ENCODE data around the gene AOC3. TPM values are rescaled to one million over a fixed set of nuclear protein-coding genes. Genes with fewer than 3 reads are reported as not detected.

AOC3 gene
- total and polyA plus RNA-seq, 2 of the 13 experiments (the other 11 are each of a cell fraction or from before 2014, with no cell fraction given) = 8.7 to 51.7 TPM

- TF ChIP-seq NRL (CRISPR knock-in tag; IDR thresholded peaks at IDR 0.05; ENCODE audit: borderline replicate concordance) (0 out of 2 replicates have a peak, but pooled peaks have one; percentile 42), TRAFD1 (CRISPR knock-in tag; IDR thresholded peaks at IDR 0.05; ENCODE audit: borderline replicate concordance) (peak; percentile 22; the same call in 1 of the 2 replicates), MYC (CRISPR knock-in tag; IDR thresholded peaks at IDR 0.05; ENCODE audit: borderline replicate concordance) (peak; percentile 39; the same call in 1 of the 2 replicates), GATAD1 (CRISPR knock-in tag; IDR thresholded peaks at IDR 0.05) (no peak), ZNF850 (CRISPR knock-in tag; conservative IDR thresholded peaks at IDR 0.05) (no peak), RFX5 (IDR thresholded peaks at IDR 0.05; ENCODE audit: low read depth, low read length) (no peak), HOXA9 (CRISPR knock-in tag; IDR thresholded peaks at IDR 0.05; ENCODE audit: borderline replicate concordance) (no peak), NCOA2 (CRISPR knock-in tag; IDR thresholded peaks at IDR 0.05) (0 out of 2 replicates have a peak, but pooled peaks have one; percentile 34), ZNF570 (CRISPR knock-in tag; IDR thresholded peaks at IDR 0.05; ENCODE audit: borderline replicate concordance) (no peak), ZNF3 (CRISPR knock-in tag; IDR thresholded peaks at IDR 0.05) (no peak), ZNF138 (CRISPR knock-in tag; IDR thresholded peaks at IDR 0.05; ENCODE audit: low read depth) (no peak), PATZ1 (CRISPR knock-in tag; IDR thresholded peaks at IDR 0.05) (peak; percentile 79), KDM5A (IDR thresholded peaks at IDR 0.05; ENCODE audit: borderline replicate concordance, low read length) (no peak), ZNF788 (CRISPR knock-in tag; IDR thresholded peaks at IDR 0.05; ENCODE audit: borderline replicate concordance) (peak; percentile 88; the same call in 1 of the 2 replicates), TOE1 (CRISPR knock-in tag; IDR thresholded peaks at IDR 0.05) (no peak), ZNF572 (CRISPR knock-in tag; IDR thresholded peaks at IDR 0.05) (no peak), ZNF205 (CRISPR knock-in tag; IDR thresholded peaks at IDR 0.05) (0 out of 2 replicates have a peak, but pooled peaks have one; percentile 32), ZFP37 (CRISPR knock-in tag; IDR thresholded peaks at IDR 0.05; ENCODE audit: borderline replicate concordance) (no peak), CSRNP2 (CRISPR knock-in tag; conservative IDR thresholded peaks at IDR 0.05; ENCODE audit: low read depth) (no peak)
- TF ChIP-seq, protein P1, sequence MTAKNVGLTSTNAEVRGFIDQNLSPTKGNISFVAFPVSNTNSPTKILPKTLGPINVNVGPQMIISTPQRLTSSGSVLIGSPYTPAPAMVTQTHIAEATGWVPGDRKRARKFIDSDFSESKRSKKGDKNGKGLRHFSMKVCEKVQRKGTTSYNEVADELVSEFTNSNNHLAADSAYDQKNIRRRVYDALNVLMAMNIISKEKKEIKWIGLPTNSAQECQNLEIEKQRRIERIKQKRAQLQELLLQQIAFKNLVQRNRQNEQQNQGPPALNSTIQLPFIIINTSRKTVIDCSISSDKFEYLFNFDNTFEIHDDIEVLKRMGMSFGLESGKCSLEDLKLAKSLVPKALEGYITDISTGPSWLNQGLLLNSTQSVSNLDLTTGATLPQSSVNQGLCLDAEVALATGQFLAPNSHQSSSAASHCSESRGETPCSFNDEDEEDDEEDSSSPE (CRISPR knock-in tag; IDR thresholded peaks at IDR 0.05) = peak; percentile 20; the same call in 1 of the 2 replicates
- TF ChIP-seq, protein P2, sequence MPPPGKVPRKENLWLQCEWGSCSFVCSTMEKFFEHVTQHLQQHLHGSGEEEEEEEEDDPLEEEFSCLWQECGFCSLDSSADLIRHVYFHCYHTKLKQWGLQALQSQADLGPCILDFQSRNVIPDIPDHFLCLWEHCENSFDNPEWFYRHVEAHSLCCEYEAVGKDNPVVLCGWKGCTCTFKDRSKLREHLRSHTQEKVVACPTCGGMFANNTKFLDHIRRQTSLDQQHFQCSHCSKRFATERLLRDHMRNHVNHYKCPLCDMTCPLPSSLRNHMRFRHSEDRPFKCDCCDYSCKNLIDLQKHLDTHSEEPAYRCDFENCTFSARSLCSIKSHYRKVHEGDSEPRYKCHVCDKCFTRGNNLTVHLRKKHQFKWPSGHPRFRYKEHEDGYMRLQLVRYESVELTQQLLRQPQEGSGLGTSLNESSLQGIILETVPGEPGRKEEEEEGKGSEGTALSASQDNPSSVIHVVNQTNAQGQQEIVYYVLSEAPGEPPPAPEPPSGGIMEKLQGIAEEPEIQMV (CRISPR knock-in tag; IDR thresholded peaks at IDR 0.05; ENCODE audit: low read depth) = peak; percentile 63; the same call in 1 of the 2 replicates
Observed at GRCh38 chr17:42855048-42855596, 4.1 kb downstream of the AOC3 start (continued).

Data from HepG2 (cell line).